Tibial artery (tissue), 4 donors: ENCODE data around the gene SLC26A8.

Source experiments
- DNase-seq, 2 donors: peaks; one replicate each; pipeline ENCODE4 v3.0.0-alpha.2; 2019
- H3K27ac ChIP-seq, 2 donors: fragments of 200-600 bp; sonication (generic) in 1 of 2; 1 replicate in 1 of 2; 2 replicates in 1 of 2; pipeline ENCODE4 v1.5.1; 2018 to 2019; ENCODE audit warnings: mild to moderate bottlenecking in 1 of 2
- H3K27me3 ChIP-seq, 2 donors: fragments of 200-600 bp; sonication (generic) in 1 of 2; one replicate each; pipeline versions ENCODE4 v1.5.1 to v1.6.0; 2016 to 2019
- H3K36me3 ChIP-seq, 3 donors: fragments of 200-600 bp; sonication (generic) in 2 of 3; one replicate each; pipeline ENCODE4 v1.5.1; 2016 to 2019; ENCODE audit warnings: mild to moderate bottlenecking in 2 of 3
- H3K4me1 ChIP-seq, 4 donors: fragments of 200-600 bp; sonication (generic) in 2 of 4; 1 replicate in 3 of 4; 2 replicates in 1 of 4; pipeline ENCODE4 v1.5.1; 2016 to 2019
- H3K4me3 ChIP-seq, 2 donors: fragments of 200-600 bp; sonication (generic) in 1 of 2; 1 replicate in 1 of 2; 2 replicates in 1 of 2; pipeline ENCODE4 v1.5.1; 2018 to 2019; ENCODE audit warnings: mild to moderate bottlenecking in 2 of 2
- H3K9me3 ChIP-seq, 3 donors: fragments of 200-600 bp; sonication (generic) in 1 of 3; one replicate each; pipeline ENCODE4 v1.5.1; 2016 to 2019
- CTCF ChIP-seq, 2 experiments: fragments of 200-600 bp in 1 of 2; fragments of 450-650 bp in 1 of 2; IDR thresholded peaks; one replicate each; pipeline ENCODE4 v1.5.1; 2017 to 2019; ENCODE audit warnings: antibody characterized with exemption in 2 of 2, mild to moderate bottlenecking in 1 of 2, moderate library complexity in 1 of 2
- intact Hi-C: fragments of 100-400 bp; cut with DNase I; formaldehyde crosslinking; loops from one replicate; pipeline ENCODE4 v1.15.0; 2023; ENCODE audit warnings: low total_unique reads

SLC26A8 gene

GRCh38 chr6:35955521-35955920 is 68.9 kb downstream of the SLC26A8 start:
- H3K9me3 ChIP-seq, result no peaks in the 10 kb centered on the region
- peaks cover 0 to 4% of the 10 kb centered on the region in 2 donors for H3K27me3 ChIP-seq
- no peak for DNase-seq
- no peaks in the 10 kb centered on the region for H3K4me1 ChIP-seq
- no peaks in the 10 kb centered on the region for H3K36me3 ChIP-seq
- TF ChIP-seq CTCF (IDR thresholded peaks at IDR 0.05), result no peak
- intact Hi-C loops, result no loop called here
- no peak overlapping the region for H3K4me3 ChIP-seq
- H3K27ac ChIP-seq, result no peak overlapping the region

GRCh38 chr6:35955071-35955470 is 69.4 kb downstream of the SLC26A8 start:
- TF ChIP-seq CTCF (IDR thresholded peaks at IDR 0.05), result no peak
- no peaks in the 10 kb centered on the region for H3K4me1 ChIP-seq
- no peak for DNase-seq
- no peak overlapping the region for H3K27ac ChIP-seq
- no peaks in the 10 kb centered on the region for H3K9me3 ChIP-seq
- intact Hi-C loops, result no loop called here
- H3K4me3 ChIP-seq, result no peak overlapping the region
- H3K36me3 ChIP-seq, result no peaks in the 10 kb centered on the region
- H3K27me3 ChIP-seq, result no peaks in the 10 kb centered on the region

- no peaks in the 10 kb centered on the region for H3K36me3 ChIP-seq
- no peaks in the 10 kb centered on the region for H3K9me3 ChIP-seq
- no peak overlapping the region for H3K4me3 ChIP-seq
- TF ChIP-seq CTCF (IDR thresholded peaks at IDR 0.05), result no peak
- H3K27ac ChIP-seq, result no peak overlapping the region
- no peaks in the 10 kb centered on the region for H3K27me3 ChIP-seq
- intact Hi-C loops, result no loop called here
- no peak for DNase-seq
- H3K4me1 ChIP-seq, result no peaks in the 10 kb centered on the region
These were observed 70.1 kb downstream of the SLC26A8 start for GRCh38 chr6:35954333-35954732.

- Histone ChIP-seq H3K4me3 (no peak overlapping the region), H3K36me3 (no peaks in the 10 kb centered on the region), H3K27ac (no peak overlapping the region), H3K27me3 (no peaks in the 10 kb centered on the region), H3K4me1 (no peaks in the 10 kb centered on the region), H3K9me3 (no peaks in the 10 kb centered on the region)
- intact Hi-C loops, result no loop called here
- no peak for TF ChIP-seq CTCF (IDR thresholded peaks at IDR 0.05)
- no peak for DNase-seq
These were observed 75.7 kb downstream of the SLC26A8 start for GRCh38 chr6:35948725-35949124.

GRCh38 chr6:35945650-35946025 is 78.8 kb downstream of the SLC26A8 start:
- Histone ChIP-seq H3K4me3 (no peak overlapping the region), H3K9me3 (no peaks in the 10 kb centered on the region), H3K27me3 (no peaks in the 10 kb centered on the region)

More at GRCh38 chr6:35945650-35946025, 78.8 kb downstream of the SLC26A8 start:
- H3K36me3 ChIP-seq, result no peaks in the 10 kb centered on the region
- no peak for DNase-seq
- intact Hi-C loops, result no loop called here
- H3K27ac ChIP-seq, result no peak overlapping the region
- TF ChIP-seq CTCF (IDR thresholded peaks at IDR 0.05), result no peak
- no peaks in the 10 kb centered on the region for H3K4me1 ChIP-seq
